HEK293T (cell line): ENCODE data around the gene PIP5K1C.

Source experiments
- ARNT ChIP-seq: fragments of 450-650 bp; IDR thresholded peaks from 2 replicates; pipeline ENCODE4 v1.6.1; 2017; ENCODE audit warnings: mild to moderate bottlenecking
- BHLHE40 ChIP-seq: fragments of 450-650 bp; IDR thresholded peaks from 2 replicates; pipeline ENCODE4 v1.6.1; 2016; ENCODE audit warnings: mild to moderate bottlenecking, moderate library complexity, borderline replicate concordance
- ELF4 ChIP-seq: fragments of 450-650 bp; IDR thresholded peaks from 2 replicates; pipeline ENCODE4 v1.6.1; 2017; ENCODE audit warnings: antibody characterized with exemption
- FOXK2 ChIP-seq: fragments of 450-650 bp; IDR thresholded peaks from 2 replicates; pipeline ENCODE4 v1.6.1; 2016; ENCODE audit warnings: mild to moderate bottlenecking
- FOXM1 ChIP-seq: fragments of 450-650 bp; IDR thresholded peaks from 2 replicates; pipeline ENCODE4 v1.6.1; 2017; ENCODE audit warnings: mild to moderate bottlenecking, borderline replicate concordance
- HDGF ChIP-seq: fragments of 450-650 bp; IDR thresholded peaks from 2 replicates; pipeline ENCODE4 v1.6.1; 2017; ENCODE audit warnings: antibody characterized with exemption, borderline replicate concordance
- L3MBTL2 ChIP-seq: fragments of 450-650 bp; conservative IDR thresholded peaks from 2 replicates; pipeline ENCODE4 v1.6.1; 2016; ENCODE audit warnings: mild to moderate bottlenecking
- LEF1 ChIP-seq: fragments of 450-650 bp; IDR thresholded peaks from 2 replicates; pipeline ENCODE4 v1.6.1; 2017; ENCODE audit warnings: mild to moderate bottlenecking, borderline replicate concordance
- NFRKB ChIP-seq: fragments of 450-650 bp; IDR thresholded peaks from 2 replicates; pipeline ENCODE4 v1.6.1; 2016; ENCODE audit warnings: mild to moderate bottlenecking, moderate library complexity
- SUZ12 ChIP-seq: fragments of 450-650 bp; IDR thresholded peaks from 2 replicates; pipeline ENCODE4 v1.6.1; 2016; ENCODE audit warnings: mild to moderate bottlenecking
- TARDBP ChIP-seq: fragments of 450-650 bp; IDR thresholded peaks from 2 replicates; pipeline ENCODE4 v1.6.1; 2016
- ZNF384 ChIP-seq: fragments of 450-650 bp; IDR thresholded peaks from 2 replicates; pipeline ENCODE4 v1.6.1; 2016

DNA sequence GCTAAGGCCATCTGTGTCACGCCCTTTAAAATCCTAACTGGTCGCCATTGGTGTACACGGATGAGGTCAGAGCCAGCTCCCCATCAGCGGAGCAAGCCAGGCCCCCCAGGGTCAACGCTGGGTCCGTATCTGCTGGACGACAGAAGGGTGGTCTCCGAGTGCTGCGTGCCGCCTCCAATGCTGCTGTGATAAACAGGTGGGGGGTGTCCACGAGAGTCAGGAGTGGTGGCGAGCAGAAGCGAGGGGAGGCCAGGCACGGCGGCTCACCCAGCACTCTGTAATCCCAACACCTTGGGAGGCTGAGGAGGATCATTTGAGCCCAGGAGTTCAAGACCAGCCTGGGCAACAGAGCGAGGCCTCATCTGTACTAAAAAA is 42.9 kb downstream of the PIP5K1C start:
- TF ChIP-seq ZNF384 (no peak), NFRKB (no peak), HDGF (no peak), ARNT (no peak), BHLHE40 (no peak), LEF1 (no peak), TARDBP (no peak), ELF4 (no peak), FOXM1 (no peak), FOXK2 (no peak), SUZ12 (no peak), L3MBTL2 (no peak)
